WI38 (cell line): Measurements from ENCODE around the gene NFIX.

ENCODE experiments used
- H3K4me3 ChIP-seq: 2 replicates; pipeline ENCODE4 v1.5.1; 2011; ENCODE audit warnings: low read depth, mild to moderate bottlenecking, control low read depth, low read length
- TF ChIP-seq, protein P1 (sequence below): IDR thresholded peaks from 2 replicates; pipeline ENCODE4 v1.5.1; 2012; ENCODE audit warnings: low read depth, mild to moderate bottlenecking, control low read depth, low read length

NFIX gene

DNA sequence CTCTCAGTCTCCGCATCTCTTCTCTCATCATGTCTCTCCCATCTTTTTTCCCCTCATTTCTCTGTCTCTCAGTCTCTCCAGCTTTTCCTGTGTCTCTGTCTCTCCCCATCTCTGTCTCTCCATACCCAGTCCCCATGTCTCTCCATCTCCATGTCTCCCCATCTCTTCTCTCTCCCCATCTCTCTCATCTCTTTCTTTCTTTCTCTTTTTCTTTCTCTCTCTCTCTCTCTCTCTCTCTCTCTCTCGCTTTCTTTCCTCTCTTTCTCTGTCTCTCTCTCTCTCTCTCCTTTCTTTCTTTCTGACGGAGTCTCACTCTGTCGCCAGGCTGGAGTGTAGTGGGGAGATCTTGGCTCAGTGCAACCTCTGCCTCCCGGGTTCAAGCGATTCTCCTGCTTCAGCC, 12.6 kb upstream of the NFIX start:
- TF ChIP-seq, protein P1, sequence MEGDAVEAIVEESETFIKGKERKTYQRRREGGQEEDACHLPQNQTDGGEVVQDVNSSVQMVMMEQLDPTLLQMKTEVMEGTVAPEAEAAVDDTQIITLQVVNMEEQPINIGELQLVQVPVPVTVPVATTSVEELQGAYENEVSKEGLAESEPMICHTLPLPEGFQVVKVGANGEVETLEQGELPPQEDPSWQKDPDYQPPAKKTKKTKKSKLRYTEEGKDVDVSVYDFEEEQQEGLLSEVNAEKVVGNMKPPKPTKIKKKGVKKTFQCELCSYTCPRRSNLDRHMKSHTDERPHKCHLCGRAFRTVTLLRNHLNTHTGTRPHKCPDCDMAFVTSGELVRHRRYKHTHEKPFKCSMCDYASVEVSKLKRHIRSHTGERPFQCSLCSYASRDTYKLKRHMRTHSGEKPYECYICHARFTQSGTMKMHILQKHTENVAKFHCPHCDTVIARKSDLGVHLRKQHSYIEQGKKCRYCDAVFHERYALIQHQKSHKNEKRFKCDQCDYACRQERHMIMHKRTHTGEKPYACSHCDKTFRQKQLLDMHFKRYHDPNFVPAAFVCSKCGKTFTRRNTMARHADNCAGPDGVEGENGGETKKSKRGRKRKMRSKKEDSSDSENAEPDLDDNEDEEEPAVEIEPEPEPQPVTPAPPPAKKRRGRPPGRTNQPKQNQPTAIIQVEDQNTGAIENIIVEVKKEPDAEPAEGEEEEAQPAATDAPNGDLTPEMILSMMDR, result no peak
- no peak overlapping the region for H3K4me3 ChIP-seq

DNA sequence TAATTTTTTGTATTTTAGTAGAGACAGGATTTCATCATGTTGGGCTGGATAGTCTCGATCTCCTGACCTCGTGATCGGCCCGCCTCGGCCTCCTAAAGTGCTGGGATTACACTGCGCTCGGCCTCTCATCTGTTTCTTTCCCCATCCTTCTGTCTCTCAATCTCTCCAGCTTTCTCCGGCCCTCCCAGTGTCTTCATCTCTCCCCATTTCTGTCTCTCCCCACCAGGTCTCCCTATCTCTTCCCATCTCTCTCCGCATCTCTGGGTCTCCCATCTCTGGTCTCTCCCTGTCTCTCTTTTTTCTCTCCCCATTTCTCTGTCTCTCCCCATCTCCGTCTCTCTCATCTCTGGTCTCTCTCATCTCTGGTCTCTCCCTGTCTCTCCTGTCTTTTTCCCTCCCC, 12.2 kb upstream of the NFIX start:
- TF ChIP-seq, protein P1, result no peak
- peak overlapping the region; percentile 48 for H3K4me3 ChIP-seq

DNA sequence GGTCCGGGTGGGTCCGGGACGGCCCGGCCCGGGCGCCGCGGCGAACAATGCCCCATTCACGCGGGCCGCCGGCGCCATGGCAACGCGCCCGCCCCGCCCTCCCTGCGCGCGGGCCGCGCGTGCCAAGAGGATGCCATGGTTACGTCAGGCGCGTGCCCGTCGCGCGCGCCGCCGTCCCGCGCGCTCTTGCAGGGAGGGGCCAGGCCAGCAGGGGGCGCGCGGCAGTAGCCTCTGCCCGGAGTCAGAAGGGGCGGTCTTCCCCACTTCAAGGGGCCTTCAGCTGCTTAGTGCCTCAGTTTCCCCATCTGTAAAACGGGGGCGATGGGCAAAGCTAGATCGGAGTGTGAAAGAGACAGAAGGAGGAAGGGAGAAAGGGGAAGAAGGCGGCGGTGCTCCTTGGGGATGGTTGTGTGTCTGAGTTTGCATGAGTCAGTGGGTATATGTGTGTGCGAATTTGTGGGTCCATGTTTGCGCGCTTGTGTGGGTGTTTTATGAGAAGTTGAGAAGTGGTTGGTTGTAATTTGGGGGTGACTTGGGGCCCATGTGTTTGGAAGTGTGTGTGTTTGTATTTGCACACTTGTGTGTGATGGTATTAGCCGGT, 11.6 kb upstream of the NFIX start:
- TF ChIP-seq, protein P1, result peak; percentile 80
- H3K4me3 ChIP-seq, result peak overlapping the region; percentile 48

DNA sequence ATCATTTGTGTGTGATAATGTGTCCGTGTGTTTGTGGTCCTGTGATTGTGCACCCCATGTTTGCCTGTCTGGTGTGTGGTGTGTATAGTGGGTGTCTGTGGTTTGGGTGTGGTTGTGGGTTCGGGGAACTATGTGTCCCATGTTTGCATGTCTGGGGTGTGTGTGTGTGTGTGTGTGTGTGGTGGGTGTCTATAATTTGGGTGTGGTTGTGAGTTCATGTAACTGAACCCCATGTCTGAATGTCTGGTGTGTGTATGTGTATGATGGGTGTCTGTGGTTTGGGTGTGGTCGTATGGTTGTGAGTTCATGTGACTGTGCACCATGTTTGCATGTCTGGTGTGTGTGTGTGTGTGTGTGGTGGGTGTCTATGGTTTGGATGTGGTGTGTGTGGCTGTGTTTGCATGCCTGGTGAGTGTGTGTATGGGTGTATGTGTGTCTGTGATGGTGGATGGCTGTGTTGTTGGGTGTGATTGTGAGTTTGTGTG, 11.1 kb upstream of the NFIX start:
- TF ChIP-seq, protein P1, result no peak
- no peak overlapping the region for H3K4me3 ChIP-seq

DNA sequence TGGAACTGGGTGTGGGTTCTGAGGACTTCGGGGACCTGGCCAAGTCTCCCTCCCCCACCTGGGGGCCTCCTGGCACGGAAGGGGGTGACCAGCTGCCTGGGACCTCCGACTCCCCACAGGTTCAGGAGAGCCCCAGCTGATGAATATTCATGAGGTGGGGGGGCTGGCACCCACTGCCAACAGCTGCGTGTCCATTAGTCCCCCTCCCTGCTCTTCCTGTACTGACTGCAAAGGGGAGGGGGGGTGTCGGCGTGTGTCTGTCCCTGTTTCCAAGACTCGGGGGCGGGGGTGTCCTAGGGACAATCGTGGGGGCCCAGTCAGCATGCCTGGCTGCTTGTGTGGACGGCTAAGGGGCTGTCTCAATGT, 10.6 kb upstream of the NFIX start:
- TF ChIP-seq, protein P1, result no peak
- H3K4me3 ChIP-seq, result no peak overlapping the region

DNA sequence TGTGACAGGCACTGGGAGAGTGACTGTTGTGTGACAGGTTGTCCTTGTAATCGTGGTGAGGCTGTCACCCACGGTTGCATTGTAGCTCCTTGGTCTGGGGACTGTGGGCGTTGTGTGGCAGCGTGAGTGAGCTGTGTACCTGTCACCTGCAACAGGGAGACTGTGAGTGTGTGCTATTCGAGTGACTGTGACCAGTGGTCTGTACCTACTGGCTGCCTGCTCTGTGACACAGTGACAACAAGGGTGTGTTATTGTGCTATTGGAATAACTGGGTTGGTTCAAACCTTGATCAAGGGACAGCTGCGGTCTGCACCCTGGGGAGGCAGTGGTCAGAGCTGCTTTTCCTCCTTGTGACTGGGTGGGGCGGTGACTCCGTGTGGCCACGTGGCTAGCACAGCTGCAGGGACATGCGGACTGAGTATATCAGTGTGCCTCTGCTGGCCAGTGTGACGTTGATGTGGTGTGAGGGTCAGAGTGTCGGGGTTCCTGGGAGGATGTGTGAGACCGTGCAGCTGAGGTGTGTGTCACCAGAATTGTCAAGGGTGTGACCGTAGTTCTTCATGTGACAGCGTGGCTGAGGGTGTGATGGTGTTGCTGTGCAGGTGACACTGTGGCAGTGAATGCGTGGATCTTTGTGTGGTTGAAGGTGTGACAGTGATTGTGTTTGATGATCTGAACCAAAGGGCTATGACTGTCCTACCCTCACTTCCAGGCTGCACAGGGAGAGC, 10.1 kb upstream of the NFIX start:
- TF ChIP-seq, protein P1, result no peak

DNA sequence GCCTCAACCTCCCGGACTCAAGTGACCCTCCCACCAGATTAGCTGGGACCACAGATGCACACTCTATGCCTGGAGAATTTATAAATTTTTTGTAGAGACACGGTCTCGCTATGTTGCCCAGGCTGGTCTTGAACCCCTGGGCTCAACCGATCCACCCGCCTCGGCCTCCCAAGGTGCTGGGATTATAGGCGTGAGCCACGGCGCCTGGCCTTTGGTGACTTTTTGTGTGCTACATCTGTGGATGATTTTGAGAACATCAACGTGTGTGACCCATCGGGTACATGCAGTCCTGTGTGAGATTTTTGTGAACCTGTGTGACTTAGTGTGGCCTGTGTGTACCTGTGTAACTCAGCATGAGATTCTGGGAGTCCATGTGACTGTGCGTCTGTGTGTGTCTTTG, 8.5 kb upstream of the NFIX start:
- TF ChIP-seq, protein P1, result no peak
- H3K4me3 ChIP-seq, result no peak overlapping the region

More for the DNA sequence above, 10.1 kb upstream of the NFIX start:
- H3K4me3 ChIP-seq, result no peak overlapping the region
